ENCODE measurements around the gene RUFY1.

Gene RUFY1

DNA sequence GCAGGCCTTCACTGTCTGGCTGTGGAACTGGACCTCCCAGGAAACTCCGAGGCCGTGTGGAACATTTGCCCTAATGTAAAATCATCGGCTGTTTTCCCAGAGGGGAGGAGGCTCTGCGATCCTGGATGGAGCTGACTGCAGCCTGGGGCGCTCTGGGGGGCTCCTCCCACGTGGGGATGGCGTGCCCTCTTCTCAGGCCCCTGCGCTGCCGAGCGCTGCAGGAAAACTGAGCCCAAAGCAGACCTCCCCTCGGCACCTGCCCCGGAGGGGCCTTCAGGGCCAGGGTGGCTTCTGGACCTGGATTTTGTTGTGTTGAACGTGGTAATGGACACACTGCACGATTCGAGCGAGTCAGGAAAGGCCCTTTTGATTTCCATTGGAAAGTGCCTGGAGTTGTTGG is 49.2 kb downstream of the RUFY1 start:
- no peak for TF ChIP-seq CTCF (IDR thresholded peaks at IDR 0.05; ENCODE audit: low read depth, low read length)
- no peak overlapping the region for H3K27ac ChIP-seq
- peaks cover 4% of the 10 kb centered on the region for H3K36me3 ChIP-seq
- no peaks in the 10 kb centered on the region for H3K9me3 ChIP-seq (ENCODE audit: severe bottlenecking)
- H3K27me3 ChIP-seq (ENCODE audit: insufficient read depth, low read depth, severe bottlenecking) = no peaks in the 10 kb centered on the region
- no peak for DNase-seq
- no peak overlapping the region for H3K4me3 ChIP-seq (ENCODE audit: low read depth, low read length)

GRCh38 chr5:179599973-179600372 is 49.6 kb downstream of the RUFY1 start:
- Histone ChIP-seq H3K9me3 (ENCODE audit: severe bottlenecking) (no peaks in the 10 kb centered on the region), H3K27me3 (ENCODE audit: insufficient read depth, low read depth, severe bottlenecking) (no peaks in the 10 kb centered on the region), H3K36me3 (peaks cover 4% of the 10 kb centered on the region), H3K4me3 (ENCODE audit: low read depth, low read length) (no peak overlapping the region), H3K27ac (no peak overlapping the region)
- TF ChIP-seq CTCF (IDR thresholded peaks at IDR 0.05; ENCODE audit: low read depth, low read length) = no peak
- no peak for DNase-seq

GRCh38 chr5:179601871-179602625 is 51.7 kb downstream of the RUFY1 start:
- H3K4me3 ChIP-seq (ENCODE audit: low read depth, low read length) = no peak overlapping the region
- H3K27ac ChIP-seq = no peak overlapping the region
- H3K36me3 ChIP-seq = peaks cover 3% of the 10 kb centered on the region
- H3K27me3 ChIP-seq (ENCODE audit: insufficient read depth, low read depth, severe bottlenecking) = no peaks in the 10 kb centered on the region
- no peak for TF ChIP-seq CTCF (IDR thresholded peaks at IDR 0.05; ENCODE audit: low read depth, low read length)
- H3K9me3 ChIP-seq (ENCODE audit: severe bottlenecking) = no peaks in the 10 kb centered on the region
- DNase-seq = no peak

GRCh38 chr5:179603308-179603707 is 53.0 kb downstream of the RUFY1 start:
- Histone ChIP-seq H3K36me3 (peaks cover 10% of the 10 kb centered on the region), H3K27ac (no peak overlapping the region; the same call in 1 of the 2 replicates), H3K27me3 (ENCODE audit: insufficient read depth, low read depth, severe bottlenecking) (no peaks in the 10 kb centered on the region), H3K9me3 (ENCODE audit: severe bottlenecking) (no peaks in the 10 kb centered on the region), H3K4me3 (ENCODE audit: low read depth, low read length) (no peak overlapping the region)
- TF ChIP-seq CTCF (IDR thresholded peaks at IDR 0.05; ENCODE audit: low read depth, low read length) = no peak
- no peak for DNase-seq

GRCh38 chr5:179605026-179605833 is 54.9 kb downstream of the RUFY1 start:
- no peak overlapping the region for H3K27ac ChIP-seq
- TF ChIP-seq CTCF (IDR thresholded peaks at IDR 0.05; ENCODE audit: low read depth, low read length) = no peak
- DNase-seq = no peak

More at GRCh38 chr5:179605026-179605833, 54.9 kb downstream of the RUFY1 start:
- H3K9me3 ChIP-seq (ENCODE audit: severe bottlenecking) = no peaks in the 10 kb centered on the region
- H3K4me3 ChIP-seq (ENCODE audit: low read depth, low read length) = no peak overlapping the region
- no peaks in the 10 kb centered on the region for H3K27me3 ChIP-seq (ENCODE audit: insufficient read depth, low read depth, severe bottlenecking)
- H3K36me3 ChIP-seq = peaks cover 10% of the 10 kb centered on the region

Data from WERI-Rb-1 (cell line).